Cortex of kidney (tissue), 1 donor: ENCODE data around the gene CC2D1A.
"Not testable (repeated sequence)": the region's sequence is repeated elsewhere in the genome, so short reads cannot be mapped to it uniquely, and the experiment has no call there.

Experiments used
- DNase-seq: peaks from one replicate; lab custom pipeline; 2025; lab: John Stamatoyannopoulos, UW

Gene CC2D1A

GRCh38 chr19:13962699-13963602 is 57.0 kb downstream of the CC2D1A start:
- no peak for DNase-seq

GRCh38 chr19:13963603-13964105 is 57.7 kb downstream of the CC2D1A start:
- DNase-seq = no peak

- DNase-seq = no peak
Observed at GRCh38 chr19:13964776-13965175, 58.8 kb downstream of the CC2D1A start.

GRCh38 chr19:13965377-13965896 is 59.4 kb downstream of the CC2D1A start:
- DNase-seq = no peak

GRCh38 chr19:13965926-13966683 is 60.1 kb downstream of the CC2D1A start:
- DNase-seq = no peak

GRCh38 chr19:13966684-13967128 is 60.7 kb downstream of the CC2D1A start:
- no peak for DNase-seq

- DNase-seq = not testable (repeated sequence)
Observed at GRCh38 chr19:13967206-13967605, 61.2 kb downstream of the CC2D1A start.

GRCh38 chr19:13968383-13968935 is 62.5 kb downstream of the CC2D1A start:
- no peak for DNase-seq

GRCh38 chr19:13968999-13969398 is 63.0 kb downstream of the CC2D1A start:
- DNase-seq = no peak

- no peak for DNase-seq
Observed at GRCh38 chr19:13969897-13970296, 63.9 kb downstream of the CC2D1A start.

- DNase-seq = not testable (repeated sequence)
Observed at GRCh38 chr19:13971868-13972267, 65.9 kb downstream of the CC2D1A start.

- no peak for DNase-seq
Observed at GRCh38 chr19:13972368-13973155, 66.6 kb downstream of the CC2D1A start.

GRCh38 chr19:13973479-13973878 is 67.5 kb downstream of the CC2D1A start:
- DNase-seq = not testable (repeated sequence)

- no peak for DNase-seq
Observed at GRCh38 chr19:13974073-13974472, 68.1 kb downstream of the CC2D1A start.

- DNase-seq = no peak
Observed at GRCh38 chr19:13975870-13976269, 69.9 kb downstream of the CC2D1A start.

- DNase-seq = no peak
Observed at GRCh38 chr19:13976446-13976845, 70.4 kb downstream of the CC2D1A start.

- DNase-seq = no peak
Observed at GRCh38 chr19:13977803-13978202, 71.8 kb downstream of the CC2D1A start.

- no peak for DNase-seq
Observed at GRCh38 chr19:13978351-13979243, 72.6 kb downstream of the CC2D1A start.

GRCh38 chr19:13979244-13979615 is 73.2 kb downstream of the CC2D1A start:
- no peak for DNase-seq

GRCh38 chr19:13979686-13980085 is 73.7 kb downstream of the CC2D1A start:
- no peak for DNase-seq
